Subcutaneous adipose tissue (tissue), 4 donors: ENCODE data around the gene OR5K4. TPM values are rescaled to one million over a fixed set of nuclear protein-coding genes. Genes with fewer than 3 reads are reported as not detected.

Source experiments
- CTCF ChIP-seq: fragments of 450-650 bp; IDR thresholded peaks from one replicate; pipeline ENCODE4 v1.5.1; 2016; ENCODE audit warnings: low read depth, mild to moderate bottlenecking, control low read depth, antibody characterized with exemption, moderate library complexity
- total RNA-seq, 4 donors: library from RNA; depleted of rRNA; stranded (reverse); fragments of >200 nt; gene quantifications; one replicate each; pipeline ENCODE4 v1.1.0, GENCODE V29; 2016

OR5K4 gene
- total RNA-seq, 4 donors from 2014 or later, result not detected

GRCh38 chr3:98371853-98372252 lies 18.2 kb downstream of the OR5K4 start:
- TF ChIP-seq CTCF, result no peak

- TF ChIP-seq CTCF, result no peak
Measured at GRCh38 chr3:98372445-98372844, 18.8 kb downstream of the OR5K4 start.

GRCh38 chr3:98376631-98377030 lies 23.0 kb downstream of the OR5K4 start:
- TF ChIP-seq CTCF, result no peak

GRCh38 chr3:98388147-98388546 lies 34.5 kb downstream of the OR5K4 start:
- TF ChIP-seq CTCF, result no peak

GRCh38 chr3:98390366-98390765 lies 36.7 kb downstream of the OR5K4 start, which contains the start of gene OR5K3:
Gene OR5K3, plus strand, starts transcription at chr3:98390666. Its CDS starts 0 bp downstream, at chr3:98390666.
- no peak for TF ChIP-seq CTCF

- TF ChIP-seq CTCF, result no peak
Measured at GRCh38 chr3:98395101-98395500, 41.4 kb downstream of the OR5K4 start.

GRCh38 chr3:98398513-98398912 lies 44.9 kb downstream of the OR5K4 start:
- TF ChIP-seq CTCF, result no peak
